Stimulated activated CD4-positive, alpha-beta T cell treated with anti-CD3 and anti-CD28 coated beads, Interleukin-15, amount 100 ng/mL, for 24 hours (primary cell): ENCODE measurements around the gene IGSF5.
"Not testable (repeated sequence)": the region's sequence is repeated elsewhere in the genome, so short reads cannot be mapped to it uniquely, and the experiment has no call there.

Experiments
- DNase-seq: peaks from one replicate; pipeline ENCODE4 v3.0.0-alpha.2; 2020

IGSF5 gene

DNA sequence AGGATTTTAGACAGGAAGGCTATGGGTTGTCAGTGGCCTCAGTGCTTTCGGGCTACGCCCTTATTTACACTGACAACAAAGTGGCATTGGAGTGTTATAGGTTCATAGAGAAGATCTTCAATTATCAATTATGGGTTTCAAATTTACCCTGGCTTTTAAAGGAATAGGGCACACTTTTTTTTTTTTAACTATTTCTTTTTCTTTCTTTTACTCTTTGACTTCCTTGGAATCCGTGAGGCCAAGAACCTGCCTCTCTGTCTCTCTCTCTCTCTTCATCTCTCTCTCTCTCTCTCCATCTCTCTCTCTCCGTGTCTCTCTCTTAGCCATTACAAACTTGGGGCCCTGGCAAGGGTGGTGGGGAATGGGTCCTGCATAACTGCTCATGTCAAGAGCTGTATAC, at the start of gene IGSF5:
Gene IGSF5, plus strand, starts transcription at position 301 of the 400 bp plus-strand sequence. CDS start 327 bp downstream, outside the sequence.
- DNase-seq: not testable (repeated sequence)

DNA sequence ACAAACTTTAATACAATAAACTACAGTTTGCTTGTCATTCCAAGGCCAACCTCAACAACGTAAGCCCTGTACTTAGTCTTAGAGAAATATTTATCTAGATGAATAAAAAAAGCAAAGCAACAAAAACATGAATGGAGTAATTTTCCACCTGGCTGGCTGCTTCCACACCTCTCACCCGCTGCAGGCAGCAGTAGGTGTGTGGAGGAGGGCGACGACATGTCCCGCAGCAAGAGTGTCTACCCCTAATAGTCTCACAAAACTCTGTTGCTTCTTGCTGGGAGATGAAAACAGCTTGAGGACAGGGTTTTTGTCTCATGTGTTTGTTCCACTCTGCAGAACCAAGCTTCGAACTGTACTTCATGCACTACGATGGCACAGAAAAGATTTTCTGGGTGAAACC, 48.8 kb upstream of the IGSF5 start:
- DNase-seq: no peak

DNA sequence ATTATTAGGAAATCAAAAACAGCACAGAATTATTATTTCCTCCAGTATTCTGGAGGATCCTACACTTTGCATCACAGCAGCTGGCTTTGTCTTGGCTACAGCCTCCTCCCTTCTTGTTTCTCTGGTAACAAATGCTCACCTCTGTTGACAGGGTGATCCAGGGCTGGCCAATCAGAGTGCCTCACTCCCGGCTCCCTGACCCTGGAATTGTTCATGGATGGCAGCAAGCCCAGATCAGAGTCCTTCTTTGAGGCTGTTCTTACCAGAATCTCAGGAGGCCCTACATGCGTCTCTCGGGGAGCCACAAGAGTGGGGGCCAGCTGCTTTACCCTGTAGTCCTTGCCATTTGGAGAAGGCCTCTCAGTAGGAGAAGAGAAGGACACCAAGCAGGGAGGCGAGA, 48.4 kb upstream of the IGSF5 start:
- no peak for DNase-seq

DNA sequence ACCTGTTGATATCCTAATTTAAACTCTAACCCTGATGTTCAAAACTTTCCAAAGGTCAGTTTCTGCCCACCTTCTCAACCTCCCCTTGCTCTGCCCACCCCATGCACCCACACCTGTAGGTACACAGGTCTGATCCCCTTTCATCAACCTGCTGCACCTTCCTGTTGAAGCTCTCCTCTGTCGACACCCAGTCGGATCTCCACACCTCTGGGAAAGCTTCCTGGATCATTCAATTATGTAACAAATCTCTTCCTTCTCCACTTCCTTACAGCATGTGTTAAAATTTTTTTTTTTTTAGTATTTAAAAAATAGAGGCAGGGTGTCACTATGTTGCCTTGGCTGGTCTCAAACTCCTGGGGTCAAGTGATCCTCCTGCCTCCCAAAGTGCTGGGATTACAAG, 44.7 kb upstream of the IGSF5 start:
- no peak for DNase-seq

DNA sequence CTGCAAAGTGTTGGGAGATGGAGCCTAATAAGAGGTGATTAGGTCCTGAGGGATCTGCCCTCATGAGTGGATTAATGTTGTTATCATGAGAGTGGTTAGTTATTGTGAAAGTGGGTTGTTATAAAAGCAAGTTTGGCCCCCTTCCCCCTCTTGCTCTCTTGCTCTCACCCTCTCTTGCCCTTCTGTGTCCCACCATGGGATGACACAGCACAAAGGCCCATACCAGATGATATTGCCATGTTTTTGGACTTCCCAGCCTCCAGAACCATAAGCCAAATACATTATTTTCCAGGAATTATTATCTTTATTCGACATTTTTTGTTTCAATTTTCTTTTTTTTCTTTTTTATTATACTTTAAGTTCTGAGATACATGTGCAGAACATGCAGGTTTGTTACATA, 41.4 kb upstream of the IGSF5 start:
- DNase-seq: no peak

DNA sequence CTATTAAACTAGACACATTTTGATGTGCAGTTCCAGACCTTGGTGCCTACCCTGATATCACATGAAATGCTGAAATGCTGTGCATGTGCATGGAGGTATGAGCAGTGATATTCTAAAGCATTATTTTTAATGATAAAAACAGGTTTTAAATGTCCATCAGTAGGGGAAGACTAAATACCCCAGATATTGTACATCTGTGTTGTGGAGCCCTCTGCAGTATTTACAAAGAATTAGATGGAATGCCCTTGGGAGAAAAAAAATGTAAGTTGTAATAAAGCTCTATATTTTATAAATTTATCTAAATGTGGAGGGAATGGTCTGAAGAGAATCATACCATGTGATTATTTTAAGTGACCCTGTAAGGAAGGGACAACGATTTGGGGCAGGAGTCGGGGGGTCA, 39.1 kb upstream of the IGSF5 start:
- no peak for DNase-seq

DNA sequence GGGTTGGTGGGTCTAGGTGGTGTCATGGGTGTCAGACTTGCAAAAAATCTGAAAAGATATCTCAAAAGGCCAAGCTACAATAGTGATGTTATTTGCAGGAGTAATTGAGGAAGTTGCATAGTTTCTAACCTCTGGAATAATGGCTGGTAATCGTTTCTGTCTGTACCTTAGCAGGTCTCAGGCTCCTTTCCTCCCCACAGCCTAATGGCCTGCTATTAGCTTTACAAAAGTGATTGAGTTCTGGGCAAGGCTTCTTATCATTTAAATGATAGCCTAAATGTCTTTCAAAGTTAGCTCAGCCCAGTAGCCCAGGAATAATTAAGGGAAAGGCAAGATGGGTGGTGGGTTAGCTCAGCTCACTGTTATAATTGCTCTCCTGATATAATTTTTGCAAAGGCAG, 37.7 kb upstream of the IGSF5 start:
- no peak for DNase-seq

DNA sequence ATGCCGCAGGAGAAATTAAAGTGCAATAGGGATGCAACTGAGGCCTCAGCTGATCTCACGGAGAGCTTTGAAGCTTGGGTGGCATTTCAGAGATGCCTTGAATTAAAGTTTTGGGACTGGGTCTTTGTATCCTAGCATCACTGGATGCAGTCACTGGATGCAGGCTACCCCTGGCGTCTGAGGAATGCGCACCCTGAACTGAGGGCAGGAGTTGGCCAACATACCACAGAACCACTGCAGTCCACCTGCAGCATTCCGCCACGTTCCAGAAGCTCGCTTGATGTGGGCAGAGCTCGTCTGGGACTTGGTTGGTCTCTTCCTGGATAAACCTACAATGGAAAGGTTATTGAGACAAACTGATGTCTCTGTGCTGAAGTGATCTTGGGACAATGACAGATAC, 34.1 kb upstream of the IGSF5 start:
- DNase-seq: no peak

DNA sequence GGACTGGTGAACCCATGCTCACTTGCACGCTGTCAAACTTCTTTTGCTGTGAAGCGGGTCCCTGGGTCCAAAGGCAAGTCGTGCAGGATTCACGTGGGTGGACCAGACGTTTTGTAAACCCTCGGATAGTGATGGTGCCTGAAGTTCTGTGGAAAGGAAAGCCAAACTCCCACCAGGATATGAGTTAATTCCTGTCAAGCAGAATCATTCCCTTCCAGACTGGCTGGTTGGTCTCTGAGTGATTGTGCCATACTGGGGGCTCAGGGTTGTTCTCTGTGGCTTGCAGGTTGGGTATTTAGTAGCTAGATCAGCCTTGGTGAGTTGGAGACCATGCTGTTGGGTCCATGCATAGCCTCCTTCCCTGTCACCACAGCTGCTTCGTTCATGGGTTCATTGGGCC, 32.7 kb upstream of the IGSF5 start:
- no peak for DNase-seq

DNA sequence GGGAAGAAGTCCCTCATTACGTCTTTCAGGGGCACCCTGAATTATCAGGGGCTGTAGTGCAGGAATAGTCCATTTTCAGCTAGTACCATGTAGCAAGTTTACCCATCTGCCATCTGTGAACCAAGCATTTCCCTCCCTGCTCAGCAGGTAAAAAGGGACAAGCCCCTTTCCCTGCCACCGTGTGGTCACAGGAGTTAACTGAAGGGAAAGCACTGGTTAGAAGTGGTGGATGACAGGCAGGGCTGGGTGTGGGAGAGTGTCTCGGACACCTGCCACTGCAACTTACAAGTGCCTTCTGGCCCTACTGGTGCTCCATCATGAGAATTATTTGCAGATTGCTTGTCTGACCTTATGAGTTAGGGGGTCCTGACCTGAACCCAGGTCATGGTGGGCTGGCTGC, 32.0 kb upstream of the IGSF5 start:
- DNase-seq: no peak

DNA sequence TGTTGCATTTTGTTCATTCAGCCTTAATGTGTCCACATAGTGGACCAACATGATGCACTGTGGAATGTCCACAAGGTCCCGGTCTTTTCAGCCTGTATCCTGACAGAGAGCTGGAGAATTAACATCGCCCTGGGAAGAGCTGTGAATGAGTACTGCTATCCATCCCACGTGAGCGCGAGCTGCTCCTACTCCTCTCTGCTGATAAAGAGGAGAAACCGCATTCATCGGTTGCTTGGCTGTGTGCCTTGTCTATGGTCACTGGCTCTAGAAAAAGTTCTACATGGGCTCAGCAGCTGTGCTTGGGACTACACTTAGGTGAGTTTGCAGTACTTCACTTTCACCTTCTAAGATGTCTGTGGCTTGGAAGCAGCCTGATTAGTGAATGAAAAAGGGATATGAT, 31.1 kb upstream of the IGSF5 start:
- no peak for DNase-seq

DNA sequence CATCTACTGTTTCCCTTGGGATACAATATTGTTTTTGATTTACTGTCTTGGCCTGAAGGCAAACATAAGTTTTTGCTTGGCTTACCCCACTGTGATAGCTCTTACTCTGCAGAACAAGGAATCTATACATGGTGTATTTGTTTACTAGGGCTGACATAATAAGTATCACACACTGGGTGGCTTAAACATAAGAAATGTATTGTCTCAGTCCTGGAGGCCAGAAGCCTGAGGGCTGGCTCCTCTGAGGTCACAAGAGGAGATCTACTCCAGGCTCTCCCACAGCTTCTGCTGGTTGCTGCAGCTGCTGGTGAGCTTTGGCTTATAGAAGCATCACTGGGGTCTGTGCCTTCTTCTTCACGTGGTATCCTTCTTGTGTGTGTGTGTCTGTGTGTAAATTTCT, 30.7 kb upstream of the IGSF5 start:
- DNase-seq: no peak

DNA sequence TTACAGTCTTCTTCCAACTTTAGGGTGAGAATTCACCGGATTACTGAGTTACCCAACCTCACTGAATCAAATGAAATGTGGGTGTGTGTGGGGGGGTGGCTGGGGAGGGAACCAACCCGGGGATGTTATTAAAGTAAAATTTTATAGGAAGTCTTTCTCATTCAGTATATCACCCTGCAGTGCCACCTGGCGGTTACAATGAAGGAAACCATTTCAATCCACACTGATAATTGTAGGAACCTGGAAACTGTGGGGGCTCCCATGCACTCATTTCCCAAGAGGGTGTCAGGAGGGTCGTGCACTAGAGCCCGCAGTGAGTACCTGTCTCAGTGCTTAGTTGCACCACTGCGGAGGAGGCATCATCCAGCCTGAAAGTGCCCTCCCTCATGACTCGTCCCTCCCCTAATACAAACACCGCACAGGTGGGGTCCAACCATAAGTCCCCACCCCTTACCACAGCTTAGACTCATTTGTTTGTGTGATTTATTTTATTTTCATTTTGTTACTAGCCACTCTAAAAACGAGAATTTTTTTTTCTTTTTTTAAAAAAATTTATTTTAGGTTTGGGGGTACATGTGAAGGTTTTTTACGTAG, 29.1 kb upstream of the IGSF5 start:
- DNase-seq: peak; percentile 63

DNA sequence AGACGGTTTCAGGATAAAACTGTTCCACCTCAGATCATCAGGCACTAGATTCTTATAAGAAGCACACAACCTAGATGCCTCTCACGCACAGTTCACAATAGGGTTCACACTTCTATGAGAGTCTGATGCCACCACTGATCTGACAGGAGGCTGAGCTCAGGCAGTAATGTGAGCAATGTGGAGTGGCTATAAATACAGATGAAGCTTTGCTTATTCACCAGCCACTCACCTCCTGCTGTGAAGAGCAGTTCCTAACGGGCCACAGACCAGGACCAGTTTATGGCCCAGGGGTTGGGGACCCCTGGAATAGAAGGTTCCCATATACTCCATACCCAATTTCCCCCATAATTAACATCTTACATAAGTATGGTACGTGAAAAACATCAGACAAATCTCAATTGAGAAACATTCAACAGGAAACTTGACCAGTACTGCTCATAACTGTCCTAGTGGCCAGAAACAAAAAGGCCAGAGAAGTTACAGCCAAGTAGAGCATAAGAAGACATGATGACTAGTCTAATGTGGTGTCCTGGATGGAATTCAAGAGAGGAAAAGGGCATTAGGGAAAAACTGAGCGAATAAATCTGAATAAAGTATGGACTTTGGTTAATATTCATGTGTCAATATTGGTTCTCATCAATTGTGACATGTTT, 24.7 kb upstream of the IGSF5 start:
- no peak for DNase-seq

DNA sequence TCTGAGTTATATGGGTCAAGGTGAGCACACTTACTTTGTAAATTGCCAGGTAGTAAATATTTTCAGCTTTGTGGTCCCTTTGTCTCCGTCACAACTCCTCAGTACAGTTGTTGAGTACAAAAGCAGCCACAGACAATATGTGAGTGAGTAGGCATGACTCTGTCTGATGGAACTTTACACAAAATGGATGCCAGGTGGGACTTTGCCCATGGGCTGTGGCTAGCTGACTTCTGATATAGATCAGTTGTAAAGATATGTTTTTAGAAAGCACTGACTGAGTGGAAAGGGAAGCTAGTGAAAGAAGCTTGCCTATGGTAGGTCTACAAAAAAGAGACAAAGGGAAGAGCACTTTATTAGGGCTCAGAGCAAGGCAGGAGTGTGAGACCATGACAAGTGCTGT, 23.1 kb upstream of the IGSF5 start:
- DNase-seq: no peak

DNA sequence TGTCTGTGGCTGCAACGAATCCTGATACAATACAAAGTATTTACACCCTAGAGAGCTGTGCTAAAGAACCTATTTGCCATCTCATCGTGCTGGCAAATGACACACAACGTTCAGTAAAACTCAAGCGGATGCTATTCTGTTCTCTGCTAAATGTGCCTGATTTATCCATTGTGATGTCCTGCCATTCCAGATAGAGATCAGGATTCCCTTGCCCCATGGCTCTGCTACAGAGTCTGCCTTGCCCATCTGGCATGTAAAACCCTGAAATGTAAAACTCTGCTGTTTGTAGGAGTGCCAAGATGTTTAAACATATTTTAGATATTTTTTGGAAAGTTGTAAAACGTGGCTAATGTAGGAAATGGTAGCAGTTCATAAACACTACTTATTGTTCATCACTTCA, 20.0 kb upstream of the IGSF5 start:
- no peak for DNase-seq

DNA sequence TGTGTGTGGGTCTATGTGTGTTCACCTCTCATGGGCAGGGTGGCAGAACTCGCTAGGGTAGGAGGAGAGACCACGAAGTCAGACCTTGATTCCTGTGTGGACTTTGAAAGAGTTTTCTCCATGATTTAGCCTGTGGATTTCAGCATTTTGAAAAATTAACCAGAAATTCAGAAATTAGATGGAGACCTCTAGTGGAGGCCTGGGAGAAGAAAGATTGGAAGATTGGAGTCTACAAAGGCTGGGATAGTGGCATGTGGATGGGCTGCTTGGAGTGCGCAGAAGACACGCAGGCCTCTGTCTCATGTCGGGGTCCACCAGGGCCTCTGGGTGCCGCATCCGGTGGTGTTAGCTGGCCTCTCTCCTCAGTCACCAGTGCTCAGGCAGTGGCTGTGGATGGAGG, 18.9 kb upstream of the IGSF5 start:
- no peak for DNase-seq

DNA sequence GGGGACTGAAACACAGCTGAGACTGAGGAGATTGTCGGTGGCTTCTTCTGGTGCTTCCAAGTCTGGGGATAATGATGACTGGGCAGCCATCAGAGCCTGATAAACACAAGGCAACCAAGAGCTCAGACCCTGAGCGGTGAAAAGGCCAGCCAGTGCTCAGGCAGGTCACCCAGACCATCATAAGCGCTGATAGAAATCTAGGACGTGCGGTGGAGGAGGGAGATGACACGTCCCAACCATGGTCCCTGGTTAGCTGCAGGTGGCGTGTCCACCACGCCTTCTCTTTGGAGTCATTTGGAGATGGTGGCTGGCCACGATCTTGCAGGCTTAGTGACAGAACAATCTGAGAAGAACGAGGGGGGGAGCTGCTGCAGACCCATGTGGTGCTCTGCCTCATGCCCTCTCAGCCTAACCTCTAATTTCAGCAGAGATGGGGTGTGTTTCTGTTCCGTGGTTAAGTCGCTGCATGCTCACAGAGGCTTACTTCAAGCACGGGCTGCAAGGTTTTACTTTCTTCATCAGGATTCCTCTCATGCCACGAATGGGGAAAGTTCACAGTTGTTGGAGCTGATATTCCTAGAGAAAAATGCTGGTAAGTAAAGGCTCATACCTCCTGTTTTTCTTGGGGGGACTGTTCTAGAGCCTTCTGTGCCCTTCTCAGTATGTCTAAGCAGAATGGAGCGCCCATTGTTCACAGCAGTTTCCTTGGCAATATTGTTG, 17.4 kb upstream of the IGSF5 start:
- DNase-seq: no peak

DNA sequence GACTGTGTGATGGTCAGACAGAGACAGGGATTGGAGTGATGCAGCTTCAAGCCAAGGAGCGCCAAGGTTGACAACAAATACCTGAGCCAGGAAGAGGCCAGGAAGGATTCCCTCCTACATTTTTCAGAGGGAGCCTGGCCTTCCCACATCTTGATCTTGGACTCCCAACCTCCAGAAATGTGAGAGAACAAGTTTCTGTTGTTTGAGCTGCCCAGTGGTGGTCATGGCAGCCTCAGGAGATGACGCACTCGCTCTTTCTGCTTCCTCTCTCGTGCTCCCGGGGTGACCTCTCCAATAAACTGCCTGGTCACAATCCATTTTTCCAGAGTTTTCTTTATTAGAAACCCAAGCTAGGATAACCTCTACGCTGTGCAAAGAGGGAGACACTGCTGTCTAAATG, 16.6 kb upstream of the IGSF5 start:
- DNase-seq: no peak

DNA sequence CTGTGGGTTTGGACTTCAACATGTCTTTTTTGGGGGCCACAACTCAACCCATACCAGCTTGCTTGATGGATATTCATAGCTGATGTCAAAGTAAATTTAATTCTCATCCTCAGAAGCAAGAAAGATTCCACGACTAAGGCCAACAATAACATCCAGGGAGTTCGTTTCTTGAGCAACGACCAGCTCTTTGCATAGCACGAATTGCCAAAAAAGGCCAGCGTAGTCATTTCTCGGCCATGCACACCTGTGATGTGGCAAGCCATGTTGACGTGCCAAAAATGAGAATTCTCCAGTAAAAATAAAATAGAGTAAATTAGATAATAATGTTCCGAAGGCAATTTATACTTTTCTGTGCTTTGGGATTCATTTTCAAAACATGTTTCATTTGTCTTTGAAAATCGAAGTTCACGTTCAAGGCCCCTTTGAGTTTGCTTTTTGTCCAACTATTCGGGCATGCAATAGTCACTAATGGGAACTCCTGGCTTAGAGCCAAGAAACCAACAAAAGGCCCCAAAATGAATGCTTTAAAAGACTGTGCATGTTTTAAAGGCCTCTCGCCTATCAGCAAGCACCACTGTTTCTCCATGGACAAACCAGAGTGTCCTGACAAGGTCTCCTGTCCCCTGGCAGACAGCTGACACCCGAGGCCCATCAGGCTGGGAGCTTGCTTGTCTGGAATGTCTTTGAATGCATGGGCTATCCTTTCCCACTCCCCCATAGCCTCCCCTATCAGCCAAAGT, 14.4 kb upstream of the IGSF5 start:
- no peak for DNase-seq

DNA sequence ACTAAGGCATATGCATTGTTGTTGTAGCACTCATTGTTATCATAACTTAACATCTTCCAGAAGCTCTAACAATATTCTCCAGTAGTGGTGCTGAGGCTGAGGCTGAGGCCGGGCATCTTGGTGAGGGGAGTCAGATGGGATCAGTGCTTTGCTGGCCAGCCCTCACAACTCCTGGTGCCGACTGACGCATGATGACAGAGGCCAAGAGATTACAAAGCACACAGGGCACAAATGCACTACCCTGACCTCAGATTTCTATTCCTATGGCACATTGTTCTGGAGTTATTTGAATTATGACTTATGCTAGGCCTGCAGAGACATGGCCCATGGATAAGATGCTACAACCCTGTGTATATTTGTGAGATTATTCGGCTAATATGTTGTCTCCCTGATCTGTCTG, 8.3 kb upstream of the IGSF5 start:
- no peak for DNase-seq

DNA sequence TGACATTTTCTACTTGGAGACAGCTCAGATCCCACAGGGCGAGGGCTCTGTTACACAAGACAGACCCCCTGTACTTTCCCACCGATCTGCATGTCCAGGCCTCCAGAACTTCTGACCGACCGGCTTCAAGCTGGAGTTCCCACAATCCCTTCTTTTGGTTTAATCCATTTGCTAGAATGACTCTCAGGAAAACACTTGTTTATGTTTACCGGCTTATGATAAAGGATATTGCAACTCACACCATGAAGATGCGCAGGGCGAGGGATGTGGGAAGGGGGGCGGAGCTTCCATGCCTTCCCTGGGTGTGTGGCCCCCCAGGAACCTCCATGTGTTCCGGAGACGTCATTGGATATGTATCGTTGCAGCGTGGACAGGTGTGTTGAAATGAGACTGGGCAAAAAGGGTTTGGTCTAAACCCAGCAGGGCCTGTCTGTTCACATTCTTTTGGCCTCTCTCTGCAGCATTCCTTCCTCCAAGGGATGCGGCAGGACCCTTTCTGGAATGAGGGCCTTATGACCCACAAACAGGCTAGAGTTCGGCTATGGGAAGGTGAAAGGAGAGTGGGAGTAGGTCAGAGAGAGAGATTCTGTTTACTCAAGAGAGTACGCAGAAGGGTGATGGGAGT, 7.5 kb upstream of the IGSF5 start:
- no peak for DNase-seq

DNA sequence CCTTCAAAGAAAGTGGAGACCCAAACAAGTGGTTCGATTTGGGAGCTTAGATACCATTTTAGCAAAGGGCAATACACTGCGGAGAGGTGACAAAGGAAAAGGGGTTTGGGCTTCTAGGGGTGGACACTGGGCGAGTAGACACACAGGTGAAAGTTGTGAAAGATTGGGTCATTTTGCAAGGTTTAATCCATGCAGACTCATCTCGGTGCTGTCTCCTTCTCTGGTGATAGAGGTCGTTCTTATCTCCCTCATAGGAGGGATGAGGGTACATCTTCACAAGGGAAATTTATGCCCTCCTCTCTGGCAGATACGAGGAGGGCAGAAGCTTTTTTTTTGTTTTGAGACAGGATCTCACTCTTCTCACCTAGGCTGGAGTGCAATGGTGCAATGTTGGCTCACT, 6.4 kb upstream of the IGSF5 start:
- no peak for DNase-seq
